K562 (cell line): ENCODE results near the gene TGFBR1. TPM values are rescaled to one million over a fixed set of nuclear protein-coding genes. Genes with fewer than 3 reads are reported as not detected.

Experiments used
- ARNT ChIP-seq, 2 experiments: fragments of 450-650 bp; IDR thresholded peaks; 2 replicates each; pipeline ENCODE4 v1.6.1; 2016; ENCODE audit warnings: mild to moderate bottlenecking in 1 of 2
- BDP1 ChIP-seq: IDR thresholded peaks from 3 replicates; pipeline ENCODE4 v1.6.1; 2011; ENCODE audit not compliant: insufficient read length, insufficient read depth
- E2F1 ChIP-seq: sonication (generic); formaldehyde crosslinking; IDR thresholded peaks from 2 replicates; pipeline ENCODE4 v1.8.1; 2023; ENCODE audit warnings: mild to moderate bottlenecking, missing genetic modification reagents, moderate library complexity
- GTF2F1 ChIP-seq: IDR thresholded peaks from 2 replicates; pipeline ENCODE4 v1.6.1; 2011; ENCODE audit warnings: low read depth, low read length, improper control_type of control experiment
- HES1 ChIP-seq: fragments of 450-650 bp; IDR thresholded peaks from 2 replicates; pipeline ENCODE4 v1.6.1; 2016; ENCODE audit warnings: low read depth, mild to moderate bottlenecking, moderate library complexity
- KAT7 ChIP-seq: sonication (generic); formaldehyde crosslinking; IDR thresholded peaks from 2 replicates; pipeline ENCODE4 v1.8.0; 2022; ENCODE audit warnings: missing genetic modification reagents, mild to moderate bottlenecking, borderline replicate concordance
- KLF6 ChIP-seq: fragments of 250-450 bp; sonication (Bioruptor Pico); IDR thresholded peaks from 2 replicates; pipeline ENCODE4 v1.4.0; 2020; ENCODE audit warnings: mild to moderate bottlenecking, moderate library complexity, borderline replicate concordance
- MYC ChIP-seq, 2 experiments: fragments of 250-450 bp in 1 of 2; sonication (Bioruptor Pico) in 1 of 2; IDR thresholded peaks; 2 replicates each; pipeline versions ENCODE4 v1.5.1 to v1.6.1; 2012 to 2021; ENCODE audit warnings: low read depth in 2 of 2, borderline replicate concordance in 1 of 2, improper control_type of control experiment in 1 of 2, low read length in 1 of 2, mild to moderate bottlenecking in 1 of 2, moderate library complexity in 1 of 2
- POLR2AphosphoS5 ChIP-seq: IDR thresholded peaks from 2 replicates; pipeline ENCODE4 v1.6.1; 2011; ENCODE audit warnings: mild to moderate bottlenecking, low read depth, low read length, moderate library complexity; ENCODE audit not compliant: control insufficient read depth, insufficient read depth
- POLR2H ChIP-seq: IDR thresholded peaks from 2 replicates; pipeline ENCODE4 v1.6.1; 2016; ENCODE audit warnings: missing genetic modification characterization, low read depth, mild to moderate bottlenecking, control low read depth, missing compliant biosample characterization, moderate library complexity
- PRDM10 ChIP-seq: fragments of 450-650 bp; IDR thresholded peaks from 2 replicates; pipeline ENCODE4 v1.6.1; 2018; ENCODE audit not compliant: partially characterized antibody
- PREB ChIP-seq: sonication (generic); formaldehyde crosslinking; IDR thresholded peaks from 2 replicates; pipeline ENCODE4 v1.8.1; 2023; ENCODE audit warnings: mild to moderate bottlenecking, missing genetic modification reagents
- ZBTB8A ChIP-seq: fragments of 450-650 bp; IDR thresholded peaks from 2 replicates; pipeline ENCODE4 v1.6.1; 2018; ENCODE audit warnings: mild to moderate bottlenecking, moderate library complexity; ENCODE audit not compliant: partially characterized antibody
- ZBTB9 ChIP-seq: fragments of 450-650 bp; formaldehyde crosslinking; IDR thresholded peaks from 2 replicates; pipeline ENCODE4 v1.4.0; 2020; ENCODE audit warnings: mild to moderate bottlenecking, moderate library complexity
- ZC3H8 ChIP-seq: fragments of 450-650 bp; IDR thresholded peaks from 2 replicates; pipeline ENCODE4 v1.6.1; 2017
- ZNF143 ChIP-seq: sonication (generic); formaldehyde crosslinking; IDR thresholded peaks from 2 replicates; pipeline ENCODE4 v1.9.0; 2022; ENCODE audit warnings: mild to moderate bottlenecking, missing genetic modification reagents
- ZNF197 ChIP-seq: fragments of 200-800 bp; sonication (Bioruptor generic); IDR thresholded peaks from 2 replicates; pipeline ENCODE4 v1.6.1; 2016; ENCODE audit warnings: low read depth, missing genetic modification characterization, missing compliant biosample characterization
- polyA plus RNA-seq, 8 experiments: library from polyadenylated mRNA; depleted of rRNA in 4 of 8; stranded (reverse) in 5 of 8; unstranded in 3 of 8; fragments of >200 nt; fragmentation: Nextera tagmentation in 2 of 8; fragmentation: Illumina TruSeq in 1 of 8; extraction: Ambion mirVana in 2 of 8; extraction: Trizol in 1 of 8; gene quantifications; 2 replicates each; pipeline versions ENCODE4 v1.2.1 to v1.2.3, GENCODE V29; 2011 to 2014; ENCODE audit warnings: inconsistent platforms in 1 of 8, missing spikeins in 1 of 8
- total RNA-seq, 7 experiments: library from RNA; depleted of rRNA in 6 of 7; stranded (reverse); fragments of >200 nt in 6 of 7; fragmentation: Illumina TruSeq in 2 of 7; extraction: Trizol in 2 of 7; gene quantifications; 2 replicates each; pipeline versions ENCODE4 v1.2.1 to v1.2.3, GENCODE V29; 2011 to 2021; ENCODE audit warnings: low replicate concordance in 1 of 7
- TF ChIP-seq, protein P1 (sequence below): sonication (generic); formaldehyde crosslinking; IDR thresholded peaks from 2 replicates; pipeline ENCODE4 v1.8.0; 2022; ENCODE audit warnings: missing genetic modification reagents, mild to moderate bottlenecking, borderline replicate concordance

Gene TGFBR1
- total and polyA plus RNA-seq, 9 of the 15 experiments (the other 6 are each of a cell fraction or from before 2014, with no cell fraction given), result 15.5 to 62.4 (median 42.7) TPM

DNA sequence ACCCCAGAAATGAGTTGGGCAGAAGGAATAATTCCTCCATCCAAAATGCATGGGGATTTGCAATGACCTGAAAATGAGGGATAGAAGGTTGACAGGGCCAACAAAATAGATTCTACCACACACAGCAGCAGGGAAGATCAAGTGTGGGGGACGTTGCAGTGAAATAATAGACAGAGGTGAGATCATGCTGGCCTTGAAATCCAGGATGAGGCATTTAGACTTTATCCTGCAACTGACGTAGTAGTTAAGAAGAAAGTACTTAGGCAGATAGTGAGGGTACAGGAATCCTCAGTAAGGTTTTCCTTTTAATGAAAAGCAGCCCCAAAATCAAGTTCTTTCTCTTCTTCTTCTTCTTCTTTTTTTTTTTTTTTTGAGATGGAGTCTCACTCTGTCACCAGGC is 31.6 kb upstream of the TGFBR1 start (continued):
- no peak for TF ChIP-seq PREB (CRISPR knock-in tag)
- no peak for TF ChIP-seq PRDM10
- no peak for TF ChIP-seq ARNT (IDR thresholded peaks at IDR 0.05)
- TF ChIP-seq BDP1, result no peak
- no peak for TF ChIP-seq ZC3H8
- no peak for TF ChIP-seq HES1
- TF ChIP-seq, protein P1, sequence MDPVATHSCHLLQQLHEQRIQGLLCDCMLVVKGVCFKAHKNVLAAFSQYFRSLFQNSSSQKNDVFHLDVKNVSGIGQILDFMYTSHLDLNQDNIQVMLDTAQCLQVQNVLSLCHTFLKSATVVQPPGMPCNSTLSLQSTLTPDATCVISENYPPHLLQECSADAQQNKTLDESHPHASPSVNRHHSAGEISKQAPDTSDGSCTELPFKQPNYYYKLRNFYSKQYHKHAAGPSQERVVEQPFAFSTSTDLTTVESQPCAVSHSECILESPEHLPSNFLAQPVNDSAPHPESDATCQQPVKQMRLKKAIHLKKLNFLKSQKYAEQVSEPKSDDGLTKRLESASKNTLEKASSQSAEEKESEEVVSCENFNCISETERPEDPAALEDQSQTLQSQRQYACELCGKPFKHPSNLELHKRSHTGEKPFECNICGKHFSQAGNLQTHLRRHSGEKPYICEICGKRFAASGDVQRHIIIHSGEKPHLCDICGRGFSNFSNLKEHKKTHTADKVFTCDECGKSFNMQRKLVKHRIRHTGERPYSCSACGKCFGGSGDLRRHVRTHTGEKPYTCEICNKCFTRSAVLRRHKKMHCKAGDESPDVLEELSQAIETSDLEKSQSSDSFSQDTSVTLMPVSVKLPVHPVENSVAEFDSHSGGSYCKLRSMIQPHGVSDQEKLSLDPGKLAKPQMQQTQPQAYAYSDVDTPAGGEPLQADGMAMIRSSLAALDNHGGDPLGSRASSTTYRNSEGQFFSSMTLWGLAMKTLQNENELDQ, result no peak
- no peak for TF ChIP-seq POLR2H
- TF ChIP-seq E2F1 (CRISPR knock-in tag), result no peak
- TF ChIP-seq ZNF197 (CRISPR knock-in tag), result no peak
- no peak for TF ChIP-seq MYC (IDR thresholded peaks at IDR 0.05; ENCODE audit: low read depth, low read length)
- no peak for TF ChIP-seq MYC (CRISPR knock-in tag; IDR thresholded peaks at IDR 0.05; ENCODE audit: borderline replicate concordance, low read depth)
- no peak for TF ChIP-seq ZBTB9
- TF ChIP-seq POLR2AphosphoS5, result no peak
- no peak for TF ChIP-seq ZBTB8A
- TF ChIP-seq KLF6 (CRISPR knock-in tag), result no peak
- TF ChIP-seq KAT7 (CRISPR knock-in tag), result no peak
- no peak for TF ChIP-seq GTF2F1
- TF ChIP-seq ZNF143 (CRISPR knock-in tag), result no peak
